ENCODE data around the gene FCHSD1. TPM values are rescaled to one million over a fixed set of nuclear protein-coding genes. Genes with fewer than 3 reads are reported as not detected.

Gene FCHSD1
- polyA plus RNA-seq, 1 of the 3 experiments (the other 2 are of a cell fraction), result 49.2 TPM

GRCh38 chr5:141654298-141654697 lies 3.1 kb upstream of the FCHSD1 start:
- no peaks in the 10 kb centered on the region for H4K20me1 ChIP-seq (ENCODE audit: insufficient read depth)
- WGBS (ENCODE audit: low lambda C conversion rate), result 53% methylated on average over 2 of the region's 2 CpGs
- H3K9me3 ChIP-seq, result no peaks in the 10 kb centered on the region
- no peak overlapping the region for H2AFZ ChIP-seq (ENCODE audit: low read depth)
- ChIA-PET CTCF (interaction anchor here (1.0 to 4.4 kb wide), 5 partner anchors 11 to 314 kb away, joined by 3 to 36 read pairs (median 5); partner anchors contain the start of genes PCDH1, RELL2 and RNF14), POLR2A (interaction anchor here (0.6 kb wide), 1 partner anchor 990 kb away, joined by 3 read pairs; no protein-coding TSS in a partner anchor)
- no peak overlapping the region for H3K4me3 ChIP-seq (ENCODE audit: low read depth in 2 of 2, low read length in 1 of 2)
- no peak overlapping the region for H3K4me2 ChIP-seq
- H3F3A ChIP-seq (replicated peaks; ENCODE audit: insufficient read depth), result peaks cover 6% of the 10 kb centered on the region
- H3K27ac ChIP-seq (ENCODE audit: low read depth in 2 of 2, low read length in 1 of 2), result peak overlapping the region in 1 of 2 experiments; percentile 43; a peak in 2 of 4 replicates
- H3K27me3 ChIP-seq (ENCODE audit: insufficient read depth), result no peaks in the 10 kb centered on the region
- peaks cover 11 to 44% of the 10 kb centered on the region in 2 experiments for H3K36me3 ChIP-seq (replicated peaks in 1 of 2; ENCODE audit: control insufficient read depth in 1 of 2, insufficient read depth in 2 of 2, low read length in 1 of 2)
- no peak overlapping the region for H3K9ac ChIP-seq
- peaks cover 14% of the 10 kb centered on the region for H3K79me2 ChIP-seq (ENCODE audit: insufficient read depth)
- peaks cover 8 to 15% of the 10 kb centered on the region in 2 experiments; a peak in 3 of 4 replicates for H3K4me1 ChIP-seq (ENCODE audit: control insufficient read depth in 1 of 2, insufficient read depth in 2 of 2, low read depth in 1 of 2, low read length in 1 of 2)
- TF ChIP-seq JUND (IDR thresholded peaks at IDR 0.05) (peak; percentile 42; the same call in 1 of the 2 replicates), TAF1 (IDR thresholded peaks at IDR 0.05; ENCODE audit: borderline replicate concordance, low read depth, low read length) (no peak), EP300 (IDR thresholded peaks at IDR 0.05; ENCODE audit: borderline replicate concordance in 1 of 2, low read depth in 1 of 2, low read length in 1 of 2) (peak in 1 of 2 experiments; percentile 26; a peak in 1 of 4 replicates), FOSL2 (IDR thresholded peaks at IDR 0.05; ENCODE audit: borderline replicate concordance, low read depth) (peak; percentile 52; the same call in 1 of the 2 replicates), NFIC (IDR thresholded peaks at IDR 0.05; ENCODE audit: borderline replicate concordance) (no peak; the same call in 1 of the 2 replicates), MEF2A (IDR thresholded peaks at IDR 0.05; ENCODE audit: borderline replicate concordance, low read depth) (no peak), TCF12 (IDR thresholded peaks at IDR 0.05) (peak; percentile 43; the same call in 1 of the 2 replicates)
- no peak for DNase-seq
- H3K9me2 ChIP-seq, result no peaks in the 10 kb centered on the region

- peaks cover 14% of the 10 kb centered on the region for H3K79me2 ChIP-seq (ENCODE audit: insufficient read depth)
- WGBS (ENCODE audit: low lambda C conversion rate), result 67% methylated on average over 9 of the region's 9 CpGs
- peak overlapping the region; percentile 96; the same call in 1 of the 2 replicates for H2AFZ ChIP-seq (ENCODE audit: low read depth)
- peak overlapping the region; percentile 76 for H3K9ac ChIP-seq
- peak overlapping the region; percentile 93 for H3K4me2 ChIP-seq
- peak overlapping the region; percentile 74 to 83 for H3K4me3 ChIP-seq (ENCODE audit: low read depth in 2 of 2, low read length in 1 of 2)
- TF ChIP-seq YY1 (IDR thresholded peaks at IDR 0.05; ENCODE audit: low read depth), result no peak
- no peak for TF ChIP-seq RFX5 (IDR thresholded peaks at IDR 0.05; ENCODE audit: low read length)
- TF ChIP-seq, protein P1, sequence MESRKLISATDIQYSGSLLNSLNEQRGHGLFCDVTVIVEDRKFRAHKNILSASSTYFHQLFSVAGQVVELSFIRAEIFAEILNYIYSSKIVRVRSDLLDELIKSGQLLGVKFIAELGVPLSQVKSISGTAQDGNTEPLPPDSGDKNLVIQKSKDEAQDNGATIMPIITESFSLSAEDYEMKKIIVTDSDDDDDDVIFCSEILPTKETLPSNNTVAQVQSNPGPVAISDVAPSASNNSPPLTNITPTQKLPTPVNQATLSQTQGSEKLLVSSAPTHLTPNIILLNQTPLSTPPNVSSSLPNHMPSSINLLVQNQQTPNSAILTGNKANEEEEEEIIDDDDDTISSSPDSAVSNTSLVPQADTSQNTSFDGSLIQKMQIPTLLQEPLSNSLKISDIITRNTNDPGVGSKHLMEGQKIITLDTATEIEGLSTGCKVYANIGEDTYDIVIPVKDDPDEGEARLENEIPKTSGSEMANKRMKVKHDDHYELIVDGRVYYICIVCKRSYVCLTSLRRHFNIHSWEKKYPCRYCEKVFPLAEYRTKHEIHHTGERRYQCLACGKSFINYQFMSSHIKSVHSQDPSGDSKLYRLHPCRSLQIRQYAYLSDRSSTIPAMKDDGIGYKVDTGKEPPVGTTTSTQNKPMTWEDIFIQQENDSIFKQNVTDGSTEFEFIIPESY (IDR thresholded peaks at IDR 0.05; ENCODE audit: borderline replicate concordance, low read depth), result no peak
- TF ChIP-seq USF1 (IDR thresholded peaks at IDR 0.05; ENCODE audit: borderline replicate concordance, low read depth), result no peak
- TF ChIP-seq ELF1 (IDR thresholded peaks at IDR 0.05), result no peak
- TF ChIP-seq FOXM1 (IDR thresholded peaks at IDR 0.05; ENCODE audit: low read depth), result no peak
- TF ChIP-seq EP300 (IDR thresholded peaks at IDR 0.05; ENCODE audit: borderline replicate concordance in 1 of 2, low read depth in 1 of 2, low read length in 1 of 2), result no peak
- TF ChIP-seq NRF1 (IDR thresholded peaks at IDR 0.05; ENCODE audit: low read depth, low read length), result no peak
- no peak for TF ChIP-seq REST (IDR thresholded peaks at IDR 0.05; ENCODE audit: low read depth, low read length)
- TF ChIP-seq, protein P2, sequence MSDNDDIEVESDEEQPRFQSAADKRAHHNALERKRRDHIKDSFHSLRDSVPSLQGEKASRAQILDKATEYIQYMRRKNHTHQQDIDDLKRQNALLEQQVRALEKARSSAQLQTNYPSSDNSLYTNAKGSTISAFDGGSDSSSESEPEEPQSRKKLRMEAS (IDR thresholded peaks at IDR 0.05; ENCODE audit: low read depth), result no peak
- H3F3A ChIP-seq (replicated peaks; ENCODE audit: insufficient read depth), result peaks cover 6% of the 10 kb centered on the region
- peaks cover 0 to 15% of the 10 kb centered on the region in 2 experiments; a peak in 1 of 4 replicates for H3K4me1 ChIP-seq (ENCODE audit: control insufficient read depth in 1 of 2, insufficient read depth in 2 of 2, low read depth in 1 of 2, low read length in 1 of 2)
- no peaks in the 10 kb centered on the region for H3K27me3 ChIP-seq (ENCODE audit: insufficient read depth)
- H3K9me3 ChIP-seq, result no peaks in the 10 kb centered on the region
- CTCF ChIA-PET, result interaction anchor here (1.0 to 4.4 kb wide), 9 partner anchors 14 to 317 kb away, joined by 3 to 36 read pairs (median 5); partner anchors contain the start of genes DIAPH1, HDAC3, RELL2 and RNF14
- no peaks in the 10 kb centered on the region for H3K9me2 ChIP-seq
- POLR2A ChIA-PET, result interaction anchor here (1.5 to 1.9 kb wide), 2 partner anchors 9 to 15 kb away, joined by 4 to 10 read pairs; partner anchors contain the start of genes HDAC3 and RELL2
- DNase-seq, result peak; percentile 50
- peaks cover 0 to 37% of the 10 kb centered on the region in 2 experiments for H3K36me3 ChIP-seq (replicated peaks in 1 of 2; ENCODE audit: control insufficient read depth in 1 of 2, insufficient read depth in 2 of 2, low read length in 1 of 2)
- H4K20me1 ChIP-seq (ENCODE audit: insufficient read depth), result no peaks in the 10 kb centered on the region
- peak overlapping the region in 1 of 2 experiments; percentile 45; a peak in 1 of 4 replicates for H3K27ac ChIP-seq (ENCODE audit: low read depth in 2 of 2, low read length in 1 of 2)
These were observed 499 bp upstream of the FCHSD1 start for GRCh38 chr5:141651728-141652105.
